AG10803 (cell line): Measurements from ENCODE around the gene TXNDC8.
"Not testable (repeated sequence)": the region's sequence is repeated elsewhere in the genome, so short reads cannot be mapped to it uniquely, and the experiment has no call there.

Source experiments
- DNase-seq: peaks from one replicate; pipeline ENCODE4 v3.0.0; 2010; ENCODE audit warnings: low read depth
- H3K4me3 ChIP-seq: 2 replicates; pipeline ENCODE4 v1.5.1; 2011; ENCODE audit warnings: mild to moderate bottlenecking, low read length, control low read depth
- TF ChIP-seq, protein P1 (sequence below): conservative IDR thresholded peaks from 2 replicates; pipeline ENCODE4 v1.5.1; 2011; ENCODE audit warnings: mild to moderate bottlenecking, low read length, control low read depth, inconsistent platforms

The TXNDC8 gene

DNA sequence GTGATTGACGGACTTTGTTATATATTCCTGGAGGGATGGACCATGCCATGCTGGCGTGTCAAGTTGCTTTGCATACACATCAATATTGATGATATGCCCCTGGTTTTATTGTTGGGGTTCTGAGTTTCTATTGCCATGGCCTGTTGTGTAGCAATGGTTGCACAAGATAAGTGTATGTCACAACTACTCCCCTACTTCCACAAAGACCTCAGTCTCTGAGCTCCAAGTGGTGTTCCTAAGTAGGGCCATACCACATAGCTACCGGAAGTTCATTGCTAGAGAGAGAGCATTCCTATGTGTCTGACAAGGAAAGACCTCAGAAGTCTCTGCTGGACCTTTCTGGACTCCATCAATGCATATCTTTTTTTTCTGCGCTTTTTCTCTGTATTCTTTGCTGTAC, 19.8 kb downstream of the TXNDC8 start:
- TF ChIP-seq, protein P1, sequence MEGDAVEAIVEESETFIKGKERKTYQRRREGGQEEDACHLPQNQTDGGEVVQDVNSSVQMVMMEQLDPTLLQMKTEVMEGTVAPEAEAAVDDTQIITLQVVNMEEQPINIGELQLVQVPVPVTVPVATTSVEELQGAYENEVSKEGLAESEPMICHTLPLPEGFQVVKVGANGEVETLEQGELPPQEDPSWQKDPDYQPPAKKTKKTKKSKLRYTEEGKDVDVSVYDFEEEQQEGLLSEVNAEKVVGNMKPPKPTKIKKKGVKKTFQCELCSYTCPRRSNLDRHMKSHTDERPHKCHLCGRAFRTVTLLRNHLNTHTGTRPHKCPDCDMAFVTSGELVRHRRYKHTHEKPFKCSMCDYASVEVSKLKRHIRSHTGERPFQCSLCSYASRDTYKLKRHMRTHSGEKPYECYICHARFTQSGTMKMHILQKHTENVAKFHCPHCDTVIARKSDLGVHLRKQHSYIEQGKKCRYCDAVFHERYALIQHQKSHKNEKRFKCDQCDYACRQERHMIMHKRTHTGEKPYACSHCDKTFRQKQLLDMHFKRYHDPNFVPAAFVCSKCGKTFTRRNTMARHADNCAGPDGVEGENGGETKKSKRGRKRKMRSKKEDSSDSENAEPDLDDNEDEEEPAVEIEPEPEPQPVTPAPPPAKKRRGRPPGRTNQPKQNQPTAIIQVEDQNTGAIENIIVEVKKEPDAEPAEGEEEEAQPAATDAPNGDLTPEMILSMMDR, result no peak
- DNase-seq, result no peak
- no peak overlapping the region for H3K4me3 ChIP-seq

- TF ChIP-seq, protein P1, result no peak
- no peak for DNase-seq
- H3K4me3 ChIP-seq, result no peak overlapping the region
These were observed 21.2 kb downstream of the TXNDC8 start for GRCh38 chr9:110316261-110317075.

GRCh38 chr9:110311978-110312377, 25.7 kb downstream of the TXNDC8 start:
- H3K4me3 ChIP-seq, DNase-seq: not testable (repeated sequence)

DNA sequence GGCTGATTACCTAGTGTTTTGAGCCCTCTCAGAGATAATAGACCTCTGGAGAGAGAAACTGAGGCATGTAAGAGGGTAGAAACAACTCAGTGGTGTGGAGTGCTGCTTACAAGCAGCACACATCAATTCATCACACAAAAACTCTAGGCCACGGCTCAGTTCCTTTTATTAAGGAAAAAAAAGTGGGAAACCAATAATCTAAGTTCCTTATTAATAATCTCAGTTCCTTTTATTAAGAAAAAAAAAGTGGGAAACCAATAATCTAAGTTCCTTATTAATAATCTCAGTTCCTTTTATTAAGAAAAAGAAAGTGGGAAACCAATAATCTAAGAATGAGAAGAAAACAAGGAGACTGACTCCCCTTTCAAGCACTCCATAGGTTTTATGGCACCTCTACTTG, 28.0 kb downstream of the TXNDC8 start:
- TF ChIP-seq, protein P1, result no peak
- H3K4me3 ChIP-seq, result no peak overlapping the region
- no peak for DNase-seq

- DNase-seq, result no peak
- TF ChIP-seq, protein P1, result no peak
- no peak overlapping the region for H3K4me3 ChIP-seq
These were observed 29.0 kb downstream of the TXNDC8 start for GRCh38 chr9:110308633-110309038.

GRCh38 chr9:110307191-110307590, 30.5 kb downstream of the TXNDC8 start:
- no peak overlapping the region for H3K4me3 ChIP-seq
- TF ChIP-seq, protein P1, result no peak
- DNase-seq, result no peak

DNA sequence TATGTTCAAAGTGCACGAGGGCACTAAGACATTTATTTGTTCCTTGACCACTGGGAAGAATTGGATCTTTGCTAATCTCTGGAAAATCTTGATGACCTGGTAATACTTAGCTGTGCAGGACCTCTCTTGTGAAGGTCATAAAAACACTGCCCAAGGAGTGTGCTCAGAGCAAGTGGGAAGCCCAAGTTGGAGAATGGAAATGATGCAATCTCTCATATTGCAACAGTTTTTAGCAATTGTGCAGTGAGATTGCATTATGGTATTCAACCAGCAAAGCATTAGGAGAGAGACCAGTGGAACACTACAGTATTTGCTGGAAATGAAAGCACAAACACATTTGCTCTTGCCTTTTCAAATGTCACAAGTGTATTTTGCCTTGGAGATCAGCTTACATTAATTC, 34.5 kb downstream of the TXNDC8 start:
- DNase-seq, result peak; percentile 76
- TF ChIP-seq, protein P1, result no peak
- H3K4me3 ChIP-seq, result no peak overlapping the region
